Small intestine (tissue), 7 donors: ENCODE measurements around the gene ATAD3C. TPM values are rescaled to one million over a fixed set of nuclear protein-coding genes. Genes with fewer than 3 reads are reported as not detected.
"Not testable (repeated sequence)": the region's sequence is repeated elsewhere in the genome, so short reads cannot be mapped to it uniquely, and the experiment has no call there.

Source experiments
- DNase-seq, 2 donors: peaks; one replicate each; pipeline versions ENCODE4 v3.0.0 to v3.0.0-alpha.2; 2013
- FAIRE-seq: peaks from 2 replicates; lab custom pipeline; 2012; peaks lifted over from hg19 to GRCh38; lab: Jason Lieb, UNC
- H3K27ac ChIP-seq, 3 donors: one replicate each; pipeline ENCODE4 v1.5.1; 2013; ENCODE audit warnings: low read length in 2 of 3, mild to moderate bottlenecking in 2 of 3, control low read depth in 1 of 3, inconsistent platforms in 1 of 3, low read depth in 1 of 3, moderate library complexity in 1 of 3
- H3K27me3 ChIP-seq, 3 donors: one replicate each; pipeline ENCODE4 v1.6.1; 2013; ENCODE audit warnings: low read length in 3 of 3, inconsistent platforms in 1 of 3; ENCODE audit not compliant: control insufficient read depth in 3 of 3, insufficient read depth in 3 of 3
- H3K36me3 ChIP-seq, 3 donors: one replicate each; pipeline ENCODE4 v1.6.1; 2013; ENCODE audit warnings: low read length in 3 of 3, inconsistent platforms in 1 of 3, low read depth in 1 of 3, mild to moderate bottlenecking in 1 of 3, moderate library complexity in 1 of 3; ENCODE audit not compliant: control insufficient read depth in 3 of 3, insufficient read depth in 2 of 3
- H3K4me1 ChIP-seq, 3 donors: one replicate each; pipeline ENCODE4 v1.6.1; 2013; ENCODE audit warnings: low read length in 2 of 3, inconsistent platforms in 1 of 3, low read depth in 1 of 3, mild to moderate bottlenecking in 1 of 3, moderate library complexity in 1 of 3; ENCODE audit not compliant: control insufficient read depth in 3 of 3, insufficient read depth in 2 of 3
- H3K4me3 ChIP-seq, 3 donors: one replicate each; pipeline ENCODE4 v1.5.1; 2013; ENCODE audit warnings: low read length in 3 of 3, control low read depth in 1 of 3, inconsistent platforms in 1 of 3, low read depth in 1 of 3, mild to moderate bottlenecking in 1 of 3, moderate library complexity in 1 of 3
- H3K9me3 ChIP-seq, 2 donors: one replicate each; pipeline ENCODE4 v1.6.1; 2013; ENCODE audit warnings: low read depth in 1 of 2, low read length in 1 of 2; ENCODE audit not compliant: control insufficient read depth in 2 of 2, insufficient read depth in 1 of 2
- WGBS, 3 donors: extraction: QIAGEN DNeasy Blood & Tissue Kit; methylation state at CpG; one replicate each; pipeline ENCODE4 v1.1.7; 2013; 5-methylcytosine and 5-hydroxymethylcytosine counted together
- polyA plus RNA-seq, 4 donors: library from polyadenylated mRNA; stranded (reverse) in 3 of 4; unstranded in 1 of 4; fragments of 200-250 nt in 3 of 4; fragments of 120-200 nt in 1 of 4; gene quantifications; one replicate each; pipeline versions ENCODE4 v1.2.1 to v1.2.3, GENCODE V29; 2013
- donor health status: healthy with polysubstance abuse.
- donor health status: control.
- donor health status: control.
- donor health status: Bipolar disorder and iron deficiency.
- donor health status: healthy.

Gene ATAD3C
- polyA plus RNA-seq, 4 donors, result 0.27 to 1.5 (median 0.66) TPM; not detected in 1

GRCh38 chr1:1452365-1452739, 2.9 kb downstream of the ATAD3C start:
- DNase-seq, H3K9me3 ChIP-seq, FAIRE-seq, H3K4me1 ChIP-seq, H3K4me3 ChIP-seq, H3K27ac ChIP-seq, H3K36me3 ChIP-seq, H3K27me3 ChIP-seq: not testable (repeated sequence)
- WGBS, 3 donors, result 67 to 78% (median 78%) methylated on average over 8 of the region's 8 CpGs

- H3K4me3 ChIP-seq, result no peak overlapping the region
- DNase-seq (no peak), FAIRE-seq (no peak)
- no peaks in the 10 kb centered on the region for H3K4me1 ChIP-seq
- H3K9me3 ChIP-seq, result peaks cover 0 to 2% of the 10 kb centered on the region in 2 donors
- peaks cover 0 to 2% (median 0%) of the 10 kb centered on the region in 3 donors for H3K27me3 ChIP-seq
- no peaks in the 10 kb centered on the region for H3K36me3 ChIP-seq
- no peak overlapping the region for H3K27ac ChIP-seq
- 92 to 94% (median 93%) methylated on average over 16 of the region's 16 CpGs for WGBS, 3 donors
Observed at GRCh38 chr1:1452882-1453281, 3.4 kb downstream of the ATAD3C start.

GRCh38 chr1:1454286-1455056, 5.0 kb downstream of the ATAD3C start:
- H3K27me3 ChIP-seq, FAIRE-seq, H3K36me3 ChIP-seq, H3K9me3 ChIP-seq, H3K4me3 ChIP-seq, H3K27ac ChIP-seq, DNase-seq, H3K4me1 ChIP-seq: not testable (repeated sequence)
- 74 to 86% (median 80%) methylated on average over 26 to 37 of the region's 41 CpGs for WGBS, 3 donors

GRCh38 chr1:1455366-1455884, 5.9 kb downstream of the ATAD3C start:
- no peak overlapping the region for H3K4me3 ChIP-seq
- DNase-seq (no peak), FAIRE-seq (no peak)
- H3K27ac ChIP-seq, result no peak overlapping the region
- H3K4me1 ChIP-seq, result no peaks in the 10 kb centered on the region
- H3K36me3 ChIP-seq, result no peaks in the 10 kb centered on the region
- WGBS, 3 donors, result 77 to 89% (median 84%) methylated on average over 22 to 30 of the region's 30 CpGs
- peaks cover 0 to 2% of the 10 kb centered on the region in 2 donors for H3K9me3 ChIP-seq
- no peaks in the 10 kb centered on the region for H3K27me3 ChIP-seq

GRCh38 chr1:1455934-1456333, 6.4 kb downstream of the ATAD3C start:
- H3K4me3 ChIP-seq, H3K27ac ChIP-seq, DNase-seq, H3K4me1 ChIP-seq, H3K36me3 ChIP-seq, H3K9me3 ChIP-seq, H3K27me3 ChIP-seq, FAIRE-seq: not testable (repeated sequence)
- WGBS, 3 donors, result 70 to 73% methylated on average over 3 to 4 of the region's 15 CpGs; no CpG with 5 or more reads in 1 of the 3 donors

- not testable (repeated sequence) for H3K36me3 ChIP-seq, H3K27me3 ChIP-seq, DNase-seq, H3K27ac ChIP-seq, H3K9me3 ChIP-seq, FAIRE-seq, H3K4me3 ChIP-seq, H3K4me1 ChIP-seq
- 75 to 83% (median 76%) methylated on average over 16 to 18 of the region's 22 CpGs for WGBS, 3 donors
Observed at GRCh38 chr1:1456683-1457255, 7.3 kb downstream of the ATAD3C start.

GRCh38 chr1:1459156-1459555, 9.7 kb downstream of the ATAD3C start:
- not testable (repeated sequence) for DNase-seq, H3K27ac ChIP-seq, H3K36me3 ChIP-seq, FAIRE-seq, H3K4me3 ChIP-seq, H3K4me1 ChIP-seq, H3K9me3 ChIP-seq, H3K27me3 ChIP-seq
- WGBS, 3 donors, result 84 to 94% (median 92%) methylated on average over 9 to 17 of the region's 19 CpGs

GRCh38 chr1:1459711-1460110, 10.2 kb downstream of the ATAD3C start:
- FAIRE-seq, H3K27ac ChIP-seq, H3K9me3 ChIP-seq, H3K27me3 ChIP-seq, H3K4me1 ChIP-seq, H3K36me3 ChIP-seq, H3K4me3 ChIP-seq, DNase-seq: not testable (repeated sequence)
- WGBS, 3 donors, result 82 to 89% (median 85%) methylated on average over 12 to 14 of the region's 14 CpGs
